ENCODE results near the gene FOXK2. TPM values are rescaled to one million over a fixed set of nuclear protein-coding genes. Genes with fewer than 3 reads are reported as not detected.
"Not testable (repeated sequence)": the region's sequence is repeated elsewhere in the genome, so short reads cannot be mapped to it uniquely, and the experiment has no call there.

The FOXK2 gene
- total RNA-seq, 4 donors from 2014 or later = 15.9 to 70.9 (median 42.7) TPM

GRCh38 chr17:82502207-82502606, 17.3 kb upstream of the FOXK2 start:
- H3K27ac ChIP-seq = no peak overlapping the region
- no peaks in the 10 kb centered on the region for H3K9me3 ChIP-seq
- H3K4me1 ChIP-seq = no peaks in the 10 kb centered on the region
- TF ChIP-seq CTCF (IDR thresholded peaks at IDR 0.05) (no peak), POLR2A (IDR thresholded peaks at IDR 0.05) (no peak)
- no peaks in the 10 kb centered on the region for H3K36me3 ChIP-seq
- intact Hi-C loops (cut with DNase I; ENCODE audit: low total_unique reads) = no loop called here
- H3K4me3 ChIP-seq = no peak overlapping the region
- no peaks in the 10 kb centered on the region for H3K27me3 ChIP-seq
- no peak for DNase-seq

GRCh38 chr17:82503094-82503727, 16.3 kb upstream of the FOXK2 start:
- DNase-seq = no peak
- Histone ChIP-seq H3K36me3 (no peaks in the 10 kb centered on the region), H3K4me3 (no peak overlapping the region), H3K4me1 (no peaks in the 10 kb centered on the region), H3K9me3 (no peaks in the 10 kb centered on the region), H3K27me3 (no peaks in the 10 kb centered on the region), H3K27ac (no peak overlapping the region)
- TF ChIP-seq CTCF (IDR thresholded peaks at IDR 0.05) (no peak), POLR2A (IDR thresholded peaks at IDR 0.05) (no peak)
- intact Hi-C loops (cut with DNase I; ENCODE audit: low total_unique reads) = no loop called here

- Histone ChIP-seq H3K27ac (no peak overlapping the region), H3K4me1 (no peaks in the 10 kb centered on the region), H3K36me3 (no peaks in the 10 kb centered on the region), H3K27me3 (no peaks in the 10 kb centered on the region), H3K4me3 (no peak overlapping the region), H3K9me3 (no peaks in the 10 kb centered on the region)
- intact Hi-C loops (cut with DNase I; ENCODE audit: low total_unique reads) = no loop called here
- no peak for DNase-seq
- no peak for TF ChIP-seq POLR2A (IDR thresholded peaks at IDR 0.05)
- TF ChIP-seq CTCF (IDR thresholded peaks at IDR 0.05) = no peak
These were observed 15.7 kb upstream of the FOXK2 start for GRCh38 chr17:82503728-82504308.

- DNase-seq = no peak
- Histone ChIP-seq H3K4me1 (no peaks in the 10 kb centered on the region), H3K4me3 (no peak overlapping the region), H3K36me3 (no peaks in the 10 kb centered on the region), H3K9me3 (no peaks in the 10 kb centered on the region), H3K27me3 (no peaks in the 10 kb centered on the region), H3K27ac (no peak overlapping the region)
- TF ChIP-seq POLR2A (IDR thresholded peaks at IDR 0.05) = no peak
- no peak for TF ChIP-seq CTCF (IDR thresholded peaks at IDR 0.05)
- intact Hi-C loops (cut with DNase I; ENCODE audit: low total_unique reads) = no loop called here
These were observed 14.2 kb upstream of the FOXK2 start for GRCh38 chr17:82505296-82505695.

- H3K27me3 ChIP-seq; H3K4me1 ChIP-seq; DNase-seq; H3K27ac ChIP-seq; H3K9me3 ChIP-seq; H3K4me3 ChIP-seq; intact Hi-C loops (cut with DNase I; ENCODE audit: low total_unique reads); H3K36me3 ChIP-seq: not testable (repeated sequence)
These were observed 13.1 kb upstream of the FOXK2 start for GRCh38 chr17:82506402-82506801.

Data from uterus (tissue), 4 donors.